Measurements from ENCODE around the gene WDR36.

WDR36 gene

GRCh38 chr5:111092062-111092853 is at the start of gene WDR36:
Gene WDR36 (plus strand): TSS chr5:111092348. CDS start chr5:111092457, 109 bp downstream.
- DNase-seq = peak; percentile 82

- DNase-seq = no peak
Measured at GRCh38 chr5:111043712-111044506, 48.2 kb upstream of the WDR36 start.

GRCh38 chr5:111058064-111058463 is 34.1 kb upstream of the WDR36 start:
- no peak for DNase-seq

- DNase-seq = no peak
Measured at GRCh38 chr5:111060169-111060568, 32.0 kb upstream of the WDR36 start.

GRCh38 chr5:111061618-111062017 is 30.5 kb upstream of the WDR36 start:
- no peak for DNase-seq

- no peak for DNase-seq
Measured at GRCh38 chr5:111063709-111064322, 28.3 kb upstream of the WDR36 start.

GRCh38 chr5:111066261-111066938 is 25.7 kb upstream of the WDR36 start:
- DNase-seq = no peak

- no peak for DNase-seq
Measured at GRCh38 chr5:111068213-111068612, 23.9 kb upstream of the WDR36 start.

GRCh38 chr5:111069839-111070238 is 22.3 kb upstream of the WDR36 start:
- DNase-seq = no peak

GRCh38 chr5:111070272-111071134 is 21.6 kb upstream of the WDR36 start:
- no peak for DNase-seq

GRCh38 chr5:111071413-111071812 is 20.7 kb upstream of the WDR36 start, which contains the start of gene TSLP:
Gene TSLP (plus strand): TSS chr5:111071713. CDS start chr5:111071891, 178 bp downstream.
- no peak for DNase-seq

- peak; percentile 25 for DNase-seq
Measured at GRCh38 chr5:111072949-111073682, 19.0 kb upstream of the WDR36 start.

GRCh38 chr5:111074244-111074643 is 17.9 kb upstream of the WDR36 start:
- no peak for DNase-seq

GRCh38 chr5:111075520-111075919 is 16.6 kb upstream of the WDR36 start:
- DNase-seq = no peak

- no peak for DNase-seq
Measured at GRCh38 chr5:111076091-111076490, 16.1 kb upstream of the WDR36 start.

- no peak for DNase-seq
Measured at GRCh38 chr5:111077678-111078077, 14.5 kb upstream of the WDR36 start.

GRCh38 chr5:111079846-111080245 is 12.3 kb upstream of the WDR36 start:
- no peak for DNase-seq

GRCh38 chr5:111083323-111083722 is 8.8 kb upstream of the WDR36 start:
- no peak for DNase-seq

GRCh38 chr5:111095982-111096381 is 3.8 kb downstream of the WDR36 start:
- no peak for DNase-seq

GRCh38 chr5:111099058-111099778 is 7.1 kb downstream of the WDR36 start:
- no peak for DNase-seq

Data from CD4-positive, alpha-beta T cell treated with Interferon gamma for 1 hour (primary cell).